ENCODE results near the gene TGFBR1. TPM values are rescaled to one million over a fixed set of nuclear protein-coding genes. Genes with fewer than 3 reads are reported as not detected.
A peak's percentile ranks its signal among the peaks of the same experiment; 100 is the strongest.

TGFBR1 gene
- total and polyA plus RNA-seq, 7 donors, result 5.3 to 25.7 (median 18.3) TPM

DNA sequence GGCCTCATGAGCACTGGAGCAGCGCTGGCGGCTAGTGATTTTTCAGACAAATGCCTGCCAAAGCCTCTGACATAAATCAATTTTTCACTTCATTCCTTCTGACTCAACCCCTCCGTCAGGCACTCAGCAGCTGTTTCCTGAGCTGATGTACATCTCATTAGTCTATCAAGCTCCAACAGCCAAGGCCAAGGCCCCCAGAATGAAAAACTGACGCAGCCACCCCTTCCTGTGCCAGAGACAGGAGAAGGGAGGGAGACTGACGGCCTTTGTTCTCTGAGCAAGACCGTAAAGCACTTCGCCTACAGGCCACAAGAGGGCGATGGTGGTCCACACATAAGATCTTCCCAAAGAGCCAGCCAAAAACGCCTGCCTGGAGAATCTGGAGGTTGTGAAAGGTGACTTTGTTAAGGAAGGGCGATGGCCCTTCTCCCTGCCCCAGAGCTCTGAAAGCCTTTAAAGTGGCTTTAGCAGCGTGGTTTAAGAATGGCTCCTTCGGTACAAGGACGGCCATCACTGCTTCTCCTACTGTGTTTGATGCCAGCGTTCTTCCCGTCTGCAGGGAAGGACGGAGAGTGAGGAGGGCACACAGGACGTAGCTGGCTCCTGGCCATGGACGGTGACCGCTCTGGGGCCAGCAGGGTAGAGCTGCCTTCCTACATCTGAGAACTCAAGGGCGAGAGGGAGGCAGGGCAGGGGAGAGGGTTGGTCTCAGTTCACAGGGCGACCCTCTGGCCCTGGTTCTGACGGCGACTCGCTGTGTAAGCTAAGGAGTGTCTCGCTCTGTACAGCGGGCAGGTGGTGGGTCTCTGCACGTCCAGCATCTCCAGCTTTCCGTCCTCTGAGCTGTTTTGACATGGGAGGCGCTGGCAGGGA is 79.8 kb downstream of the TGFBR1 start:
- Histone ChIP-seq H3K36me3 (ENCODE audit: insufficient read depth in 1 of 2, low read depth in 1 of 2) (no peaks in the 10 kb centered on the region), H3K9me3 (no peaks in the 10 kb centered on the region), H3K27me3 (ENCODE audit: insufficient read depth in 3 of 3, low read length in 2 of 3) (no peaks in the 10 kb centered on the region), H3K27ac (no peak overlapping the region), H3K4me1 (no peaks in the 10 kb centered on the region), H3K4me3 (peak overlapping the region; percentile 54)
- TF ChIP-seq, protein P1, sequence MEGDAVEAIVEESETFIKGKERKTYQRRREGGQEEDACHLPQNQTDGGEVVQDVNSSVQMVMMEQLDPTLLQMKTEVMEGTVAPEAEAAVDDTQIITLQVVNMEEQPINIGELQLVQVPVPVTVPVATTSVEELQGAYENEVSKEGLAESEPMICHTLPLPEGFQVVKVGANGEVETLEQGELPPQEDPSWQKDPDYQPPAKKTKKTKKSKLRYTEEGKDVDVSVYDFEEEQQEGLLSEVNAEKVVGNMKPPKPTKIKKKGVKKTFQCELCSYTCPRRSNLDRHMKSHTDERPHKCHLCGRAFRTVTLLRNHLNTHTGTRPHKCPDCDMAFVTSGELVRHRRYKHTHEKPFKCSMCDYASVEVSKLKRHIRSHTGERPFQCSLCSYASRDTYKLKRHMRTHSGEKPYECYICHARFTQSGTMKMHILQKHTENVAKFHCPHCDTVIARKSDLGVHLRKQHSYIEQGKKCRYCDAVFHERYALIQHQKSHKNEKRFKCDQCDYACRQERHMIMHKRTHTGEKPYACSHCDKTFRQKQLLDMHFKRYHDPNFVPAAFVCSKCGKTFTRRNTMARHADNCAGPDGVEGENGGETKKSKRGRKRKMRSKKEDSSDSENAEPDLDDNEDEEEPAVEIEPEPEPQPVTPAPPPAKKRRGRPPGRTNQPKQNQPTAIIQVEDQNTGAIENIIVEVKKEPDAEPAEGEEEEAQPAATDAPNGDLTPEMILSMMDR (IDR thresholded peaks at IDR 0.05), result peak; percentile 96
- WGBS, 3 donors, result 15 to 24% (median 17%) methylated on average over 28 to 29 of the region's 29 CpGs
- peak; percentile 86 to 92 for DNase-seq
- ATAC-seq, result peak; percentile 88 to 97 (median 94)
- intact Hi-C loops (cut with DNase I), result loop anchor here (2.0 to 10.0 kb wide), 3 partner anchors 36 to 1030 kb away; partner anchors contain the start of genes ALG2 (in 1 of the 2) and NR4A3 (in 1 of the 2)

DNA sequence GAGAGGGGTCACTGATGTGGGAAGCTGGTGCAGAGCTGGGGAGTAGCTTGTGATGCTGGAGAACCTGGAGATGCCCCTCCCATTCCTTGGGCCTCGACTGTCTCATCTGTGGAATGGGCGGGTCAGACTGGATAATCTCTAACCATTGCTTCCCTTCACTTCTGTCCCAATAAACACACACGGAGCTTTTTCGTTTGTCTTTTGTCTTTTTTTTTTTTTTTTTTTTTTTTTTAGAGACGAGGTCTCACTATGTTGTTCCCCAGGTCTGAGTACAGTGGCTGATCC is 80.4 kb downstream of the TGFBR1 start:
- no peaks in the 10 kb centered on the region for H3K27me3 ChIP-seq (ENCODE audit: insufficient read depth in 3 of 3, low read length in 2 of 3)
- H3K36me3 ChIP-seq (ENCODE audit: insufficient read depth in 1 of 2, low read depth in 1 of 2), result no peaks in the 10 kb centered on the region
- no peaks in the 10 kb centered on the region for H3K4me1 ChIP-seq
- ATAC-seq (no peak), DNase-seq (no peak)
- 74 to 82% (median 78%) methylated on average over 4 to 5 of the region's 5 CpGs for WGBS, 3 donors
- H3K27ac ChIP-seq, result no peak overlapping the region
- H3K4me3 ChIP-seq, result no peak overlapping the region
- no peaks in the 10 kb centered on the region for H3K9me3 ChIP-seq
- intact Hi-C loops (cut with DNase I), result loop anchor here (2.0 to 10.0 kb wide), 3 partner anchors 36 to 1030 kb away; partner anchors contain the start of genes ALG2 (in 1 of the 2) and NR4A3 (in 1 of the 2)
- TF ChIP-seq, protein P1 (IDR thresholded peaks at IDR 0.05), result no peak

DNA sequence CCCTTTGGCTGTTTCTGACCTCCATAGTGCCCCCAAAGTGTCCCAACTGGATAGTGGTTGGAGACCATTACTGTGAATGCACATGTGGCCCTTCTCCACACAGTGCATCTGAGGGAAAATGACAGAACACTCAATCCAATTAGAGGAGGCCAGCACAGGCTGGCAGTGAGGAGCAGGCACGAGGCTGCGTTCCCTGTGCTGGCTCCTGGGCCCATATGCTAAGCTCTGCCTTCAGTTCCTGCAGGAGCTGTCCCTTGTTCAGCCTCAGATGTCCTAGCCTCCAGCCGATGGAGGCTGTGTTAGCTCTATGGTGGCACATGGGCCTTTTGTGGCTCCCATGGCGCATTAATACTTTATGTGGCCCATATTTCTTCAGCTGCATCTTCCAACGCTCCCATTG is 81.0 kb downstream of the TGFBR1 start:
- Histone ChIP-seq H3K4me1 (no peaks in the 10 kb centered on the region), H3K36me3 (ENCODE audit: insufficient read depth in 1 of 2, low read depth in 1 of 2) (no peaks in the 10 kb centered on the region), H3K27ac (no peak overlapping the region), H3K9me3 (no peaks in the 10 kb centered on the region), H3K4me3 (no peak overlapping the region), H3K27me3 (ENCODE audit: insufficient read depth in 3 of 3, low read length in 2 of 3) (no peaks in the 10 kb centered on the region)
- 75 to 85% (median 83%) methylated on average over 5 of the region's 5 CpGs for WGBS, 3 donors
- intact Hi-C loops (cut with DNase I), result loop anchor here (2.0 to 10.0 kb wide), 3 partner anchors 35 to 1029 kb away; partner anchors contain the start of genes ALG2 (in 1 of the 2) and NR4A3 (in 1 of the 2)
- no peak for DNase-seq
- ATAC-seq, result no peak
- TF ChIP-seq, protein P1 (IDR thresholded peaks at IDR 0.05), result no peak

DNA sequence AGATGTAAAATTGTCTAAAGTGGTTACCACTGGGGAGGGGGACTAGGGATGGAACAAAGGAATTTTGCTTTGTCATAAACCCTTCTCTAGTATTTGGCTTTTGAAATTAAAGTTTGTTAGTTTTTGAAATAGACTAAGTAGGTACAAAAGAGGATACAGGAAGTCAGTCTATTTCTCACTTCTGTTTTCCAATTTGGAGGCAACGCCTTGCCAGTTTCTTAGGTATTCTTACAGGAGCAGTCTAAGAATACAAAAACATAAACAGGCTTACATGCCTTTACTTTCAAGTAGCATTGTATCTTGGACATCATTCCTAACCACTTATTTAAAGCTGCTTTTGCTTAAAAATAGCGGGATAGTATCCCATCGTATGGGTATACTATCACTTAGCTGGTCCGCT is 82.4 kb downstream of the TGFBR1 start:
- ATAC-seq, result no peak
- Histone ChIP-seq H3K36me3 (ENCODE audit: insufficient read depth in 1 of 2, low read depth in 1 of 2) (no peaks in the 10 kb centered on the region), H3K9me3 (no peaks in the 10 kb centered on the region), H3K27me3 (ENCODE audit: insufficient read depth in 3 of 3, low read length in 2 of 3) (no peaks in the 10 kb centered on the region), H3K4me3 (no peak overlapping the region), H3K27ac (no peak overlapping the region), H3K4me1 (no peaks in the 10 kb centered on the region)
- no peak for DNase-seq
- intact Hi-C loops (cut with DNase I), result loop anchor here (10.0 kb wide), 2 partner anchors 637 to 1027 kb away; partner anchors contain the start of gene NR4A3 (in 1 of the 2)
- TF ChIP-seq, protein P1 (IDR thresholded peaks at IDR 0.05), result no peak
- WGBS, 3 donors, result 88 to 93% (median 92%) methylated on average over 4 of the region's 4 CpGs
